Thyroid gland (tissue), 4 donors: ENCODE data around the gene DDX28.

Source experiments
- CTCF ChIP-seq, 6 experiments: fragments of 200-600 bp in 3 of 6; fragments of 450-650 bp in 3 of 6; sonication (generic) in 3 of 6; IDR thresholded peaks; one replicate each; pipeline ENCODE4 v1.5.1; 2016 to 2019; ENCODE audit warnings: antibody characterized with exemption in 6 of 6, mild to moderate bottlenecking in 2 of 6, inconsistent platforms in 1 of 6, moderate library complexity in 1 of 6
- POLR2A ChIP-seq, 2 donors: fragments of 450-650 bp; IDR thresholded peaks; one replicate each; pipeline ENCODE4 v1.6.1; 2017; ENCODE audit warnings: antibody characterized with exemption in 2 of 2, mild to moderate bottlenecking in 2 of 2, moderate library complexity in 1 of 2

- TF ChIP-seq CTCF (IDR thresholded peaks at IDR 0.05) (no peak), POLR2A (IDR thresholded peaks at IDR 0.05) (no peak)
Measured at GRCh38 chr16:67986949-67987348, 36.1 kb downstream of the DDX28 start.
